ENCODE measurements around the gene ADAMTS17.

DNA sequence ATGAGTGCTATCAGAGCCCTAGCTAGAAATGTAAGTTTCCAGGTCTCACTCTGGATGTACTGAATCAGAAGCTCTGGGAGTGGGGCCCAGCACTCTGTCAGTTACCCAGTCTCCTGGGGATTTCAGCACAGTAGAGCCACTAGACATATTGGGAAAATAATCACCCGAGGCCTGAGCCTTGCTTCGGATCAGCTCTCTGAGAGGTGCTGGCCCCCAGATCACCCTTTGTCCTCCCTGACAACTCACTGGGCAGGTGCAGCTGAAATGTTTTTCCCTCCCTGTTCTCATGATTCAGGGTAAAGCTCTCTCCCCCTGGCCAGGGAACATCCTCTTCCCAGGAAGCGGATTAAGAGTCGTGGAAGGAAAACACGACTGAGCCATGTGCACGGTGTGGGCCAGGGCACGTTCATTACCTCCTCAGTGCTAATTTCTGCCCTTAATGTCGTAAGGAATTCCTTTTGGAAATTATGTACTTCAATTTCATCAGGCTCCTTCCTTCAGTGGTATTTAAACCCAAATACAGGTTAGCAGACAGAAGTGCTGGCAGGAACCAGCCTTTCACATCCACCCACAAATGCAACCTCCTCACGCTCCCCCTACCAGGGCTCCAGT lies 311.8 kb downstream of the ADAMTS17 start:
- TF ChIP-seq, protein P1, sequence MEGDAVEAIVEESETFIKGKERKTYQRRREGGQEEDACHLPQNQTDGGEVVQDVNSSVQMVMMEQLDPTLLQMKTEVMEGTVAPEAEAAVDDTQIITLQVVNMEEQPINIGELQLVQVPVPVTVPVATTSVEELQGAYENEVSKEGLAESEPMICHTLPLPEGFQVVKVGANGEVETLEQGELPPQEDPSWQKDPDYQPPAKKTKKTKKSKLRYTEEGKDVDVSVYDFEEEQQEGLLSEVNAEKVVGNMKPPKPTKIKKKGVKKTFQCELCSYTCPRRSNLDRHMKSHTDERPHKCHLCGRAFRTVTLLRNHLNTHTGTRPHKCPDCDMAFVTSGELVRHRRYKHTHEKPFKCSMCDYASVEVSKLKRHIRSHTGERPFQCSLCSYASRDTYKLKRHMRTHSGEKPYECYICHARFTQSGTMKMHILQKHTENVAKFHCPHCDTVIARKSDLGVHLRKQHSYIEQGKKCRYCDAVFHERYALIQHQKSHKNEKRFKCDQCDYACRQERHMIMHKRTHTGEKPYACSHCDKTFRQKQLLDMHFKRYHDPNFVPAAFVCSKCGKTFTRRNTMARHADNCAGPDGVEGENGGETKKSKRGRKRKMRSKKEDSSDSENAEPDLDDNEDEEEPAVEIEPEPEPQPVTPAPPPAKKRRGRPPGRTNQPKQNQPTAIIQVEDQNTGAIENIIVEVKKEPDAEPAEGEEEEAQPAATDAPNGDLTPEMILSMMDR (IDR thresholded peaks at IDR 0.05; ENCODE audit: borderline replicate concordance, extremely low read depth, low read length, poor library complexity, severe bottlenecking), result no peak
- no peak for TF ChIP-seq EZH2 (IDR thresholded peaks at IDR 0.05; ENCODE audit: borderline replicate concordance, low read depth, low read length, severe bottlenecking)
